Left ventricle myocardium inferior (tissue), 1 donor: ENCODE results near the gene TMEM100. TPM values are rescaled to one million over a fixed set of nuclear protein-coding genes. Genes with fewer than 3 reads are reported as not detected.
A peak's percentile ranks its signal among the peaks of the same experiment; 100 is the strongest.

ENCODE experiments used
- DNase-seq: peaks from one replicate; pipeline ENCODE4 v3.0.0-alpha.2; 2020
- H3K27ac ChIP-seq: fragments of 200-600 bp; replicated peaks from 2 replicates; pipeline ENCODE4 v1.8.0; 2021
- H3K27me3 ChIP-seq: fragments of 200-600 bp; 2 replicates; pipeline ENCODE4 v1.8.0; 2021; ENCODE audit warnings: low read depth
- H3K36me3 ChIP-seq: fragments of 200-600 bp; 2 replicates; pipeline ENCODE4 v1.8.0; 2021
- H3K4me1 ChIP-seq: fragments of 200-600 bp; 2 replicates; pipeline ENCODE4 v1.8.0; 2021
- H3K4me3 ChIP-seq: fragments of 200-600 bp; 2 replicates; pipeline ENCODE4 v1.8.0; 2021; ENCODE audit warnings: mild to moderate bottlenecking, moderate library complexity
- H3K9me3 ChIP-seq: fragments of 200-600 bp; replicated peaks from 2 replicates; pipeline ENCODE4 v1.8.0; 2021
- intact Hi-C: fragments of 100-400 bp; cut with micrococcal nuclease; formaldehyde crosslinking; loops from one replicate; pipeline ENCODE4 v1.11.0; 2022
- total RNA-seq: library from RNA; stranded (reverse); fragmentation: NEBNext Ultra II Directional; extraction: Animal tissue kit (Norgen Biotek cat#: 25700); gene quantifications from one replicate; pipeline ENCODE4 v1.2.1, GENCODE V29; 2021
- TF ChIP-seq, protein P1 (sequence below): fragments of 200-600 bp; IDR thresholded peaks from 2 replicates; pipeline ENCODE4 v1.8.0; 2021; ENCODE audit warnings: antibody characterized with exemption, mild to moderate bottlenecking, borderline replicate concordance
- donor health status: DM: no; HTN: yes; CAD: no; lungs with severe emphysema.

Gene TMEM100
- total RNA-seq, 1 donor from 2014 or later = 13.9 TPM

GRCh38 chr17:55735731-55736405 is 13.2 kb upstream of the TMEM100 start:
- TF ChIP-seq, protein P1, sequence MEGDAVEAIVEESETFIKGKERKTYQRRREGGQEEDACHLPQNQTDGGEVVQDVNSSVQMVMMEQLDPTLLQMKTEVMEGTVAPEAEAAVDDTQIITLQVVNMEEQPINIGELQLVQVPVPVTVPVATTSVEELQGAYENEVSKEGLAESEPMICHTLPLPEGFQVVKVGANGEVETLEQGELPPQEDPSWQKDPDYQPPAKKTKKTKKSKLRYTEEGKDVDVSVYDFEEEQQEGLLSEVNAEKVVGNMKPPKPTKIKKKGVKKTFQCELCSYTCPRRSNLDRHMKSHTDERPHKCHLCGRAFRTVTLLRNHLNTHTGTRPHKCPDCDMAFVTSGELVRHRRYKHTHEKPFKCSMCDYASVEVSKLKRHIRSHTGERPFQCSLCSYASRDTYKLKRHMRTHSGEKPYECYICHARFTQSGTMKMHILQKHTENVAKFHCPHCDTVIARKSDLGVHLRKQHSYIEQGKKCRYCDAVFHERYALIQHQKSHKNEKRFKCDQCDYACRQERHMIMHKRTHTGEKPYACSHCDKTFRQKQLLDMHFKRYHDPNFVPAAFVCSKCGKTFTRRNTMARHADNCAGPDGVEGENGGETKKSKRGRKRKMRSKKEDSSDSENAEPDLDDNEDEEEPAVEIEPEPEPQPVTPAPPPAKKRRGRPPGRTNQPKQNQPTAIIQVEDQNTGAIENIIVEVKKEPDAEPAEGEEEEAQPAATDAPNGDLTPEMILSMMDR = peak; percentile 80
- Histone ChIP-seq H3K36me3 (no peaks in the 10 kb centered on the region), H3K4me1 (peaks cover 37% of the 10 kb centered on the region), H3K9me3 (no peaks in the 10 kb centered on the region), H3K27ac (no peak overlapping the region), H3K4me3 (no peak overlapping the region), H3K27me3 (no peaks in the 10 kb centered on the region)
- no peak for DNase-seq
- intact Hi-C loops = no loop called here

GRCh38 chr17:55734128-55734781 is 11.6 kb upstream of the TMEM100 start:
- no peak for DNase-seq
- H3K36me3 ChIP-seq = no peaks in the 10 kb centered on the region
- H3K27me3 ChIP-seq = no peaks in the 10 kb centered on the region
- intact Hi-C loops = no loop called here
- H3K9me3 ChIP-seq = no peaks in the 10 kb centered on the region
- H3K4me3 ChIP-seq = no peak overlapping the region
- TF ChIP-seq, protein P1 = no peak
- peak overlapping the region; percentile 93 for H3K27ac ChIP-seq
- peaks cover 50% of the 10 kb centered on the region for H3K4me1 ChIP-seq

GRCh38 chr17:55731586-55732250 is 9.1 kb upstream of the TMEM100 start:
- H3K36me3 ChIP-seq = no peaks in the 10 kb centered on the region
- TF ChIP-seq, protein P1 = no peak
- H3K27me3 ChIP-seq = no peaks in the 10 kb centered on the region
- DNase-seq = peak; percentile 81
- H3K4me3 ChIP-seq = peak overlapping the region; percentile 60
- no peaks in the 10 kb centered on the region for H3K9me3 ChIP-seq
- peak overlapping the region; percentile 93 for H3K27ac ChIP-seq
- intact Hi-C loops = no loop called here
- peaks cover 74% of the 10 kb centered on the region for H3K4me1 ChIP-seq

DNA sequence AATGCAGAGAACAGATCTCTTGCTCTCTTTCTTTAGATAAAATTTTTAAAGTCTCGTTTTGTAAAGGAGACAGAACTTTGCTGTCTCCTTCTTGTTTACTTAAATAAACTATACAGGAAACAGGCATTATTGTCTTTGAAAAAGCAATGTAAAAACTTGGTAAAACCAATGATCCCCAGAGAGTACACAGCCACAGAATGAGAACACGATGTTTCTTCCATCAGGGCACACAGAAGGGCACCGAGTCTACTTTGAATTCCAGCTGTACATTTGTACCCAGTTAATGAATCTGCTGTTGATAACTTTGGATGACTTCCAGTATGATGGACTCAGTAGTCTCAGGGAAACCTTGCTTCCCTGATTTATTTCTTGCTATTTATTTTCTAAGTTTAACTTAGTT is 8.1 kb upstream of the TMEM100 start:
- H3K27me3 ChIP-seq = no peaks in the 10 kb centered on the region
- peak overlapping the region; percentile 60 for H3K4me3 ChIP-seq
- TF ChIP-seq, protein P1 = no peak
- H3K4me1 ChIP-seq = peaks cover 83% of the 10 kb centered on the region
- intact Hi-C loops = no loop called here
- no peak for DNase-seq
- H3K36me3 ChIP-seq = no peaks in the 10 kb centered on the region
- H3K9me3 ChIP-seq = no peaks in the 10 kb centered on the region
- peak overlapping the region; percentile 93 for H3K27ac ChIP-seq

GRCh38 chr17:55730380-55730779 is 7.7 kb upstream of the TMEM100 start:
- no peaks in the 10 kb centered on the region for H3K9me3 ChIP-seq
- no peaks in the 10 kb centered on the region for H3K27me3 ChIP-seq
- TF ChIP-seq, protein P1 = no peak
- no peak for DNase-seq
- H3K27ac ChIP-seq = peak overlapping the region; percentile 93
- H3K4me1 ChIP-seq = peaks cover 86% of the 10 kb centered on the region
- no peaks in the 10 kb centered on the region for H3K36me3 ChIP-seq
- intact Hi-C loops = no loop called here
- H3K4me3 ChIP-seq = peak overlapping the region; percentile 60
